ENCODE data around the gene TSC22D2.
"Not testable (repeated sequence)": the region's sequence is repeated elsewhere in the genome, so short reads cannot be mapped to it uniquely, and the experiment has no call there.

Gene TSC22D2

DNA sequence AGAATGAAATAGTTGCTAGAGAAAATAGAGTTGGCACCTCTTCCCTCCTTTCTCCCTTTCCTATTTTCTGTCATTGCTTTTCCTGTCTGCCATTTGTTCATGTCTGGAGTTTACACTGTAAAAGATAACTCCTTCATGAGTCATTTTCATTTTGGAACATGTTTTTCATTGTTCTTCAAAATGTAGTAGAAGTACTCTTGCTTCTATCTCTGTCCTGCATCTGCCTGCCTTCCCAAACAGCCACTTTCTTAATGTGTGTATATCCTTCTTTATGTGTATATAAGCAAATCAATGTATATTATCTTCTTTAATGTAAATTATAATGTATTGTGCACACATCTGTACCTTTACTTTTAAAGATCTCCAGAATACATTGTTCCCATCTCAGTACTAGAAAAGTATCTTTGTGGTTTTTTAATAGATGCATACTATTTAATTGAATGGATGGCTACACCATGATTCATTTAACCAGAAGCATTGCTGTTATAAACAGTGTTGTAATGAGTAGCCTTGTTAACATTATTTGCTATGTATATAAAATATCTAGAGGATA, 41.1 kb downstream of the TSC22D2 start:
- no peak for DNase-seq (ENCODE audit: low read depth)

- DNase-seq (ENCODE audit: low read depth) = no peak
Observed at GRCh38 chr3:150450916-150451315, 42.8 kb downstream of the TSC22D2 start.

- no peak for DNase-seq (ENCODE audit: low read depth)
Observed at GRCh38 chr3:150451329-150452048, 43.4 kb downstream of the TSC22D2 start.

- no peak for DNase-seq (ENCODE audit: low read depth)
Observed at GRCh38 chr3:150453353-150453752, 45.3 kb downstream of the TSC22D2 start.

GRCh38 chr3:150454085-150454484, 46.0 kb downstream of the TSC22D2 start:
- no peak for DNase-seq (ENCODE audit: low read depth)

DNA sequence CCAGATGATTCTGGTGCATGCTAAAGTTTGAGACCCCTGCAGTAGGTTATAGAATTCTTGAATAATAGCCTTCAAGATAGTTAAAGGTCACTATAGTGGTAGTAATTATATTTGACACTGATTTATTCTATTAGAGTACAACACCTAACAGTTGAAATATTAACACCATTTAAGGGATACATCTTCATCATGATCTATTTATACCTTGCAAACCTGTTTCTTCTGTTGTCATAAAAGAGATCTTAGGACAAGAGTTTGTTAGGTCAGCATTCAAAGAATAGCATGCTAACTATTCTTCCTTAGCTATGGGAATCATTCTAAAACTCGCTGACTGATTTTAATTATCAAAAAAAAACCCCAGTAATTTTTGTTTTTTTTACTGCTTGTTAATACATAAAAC, 46.5 kb downstream of the TSC22D2 start:
- DNase-seq (ENCODE audit: low read depth) = no peak

- DNase-seq (ENCODE audit: low read depth) = no peak
Observed at GRCh38 chr3:150455341-150455740, 47.2 kb downstream of the TSC22D2 start.

GRCh38 chr3:150458001-150458400, 49.9 kb downstream of the TSC22D2 start:
- no peak for DNase-seq (ENCODE audit: low read depth)

DNA sequence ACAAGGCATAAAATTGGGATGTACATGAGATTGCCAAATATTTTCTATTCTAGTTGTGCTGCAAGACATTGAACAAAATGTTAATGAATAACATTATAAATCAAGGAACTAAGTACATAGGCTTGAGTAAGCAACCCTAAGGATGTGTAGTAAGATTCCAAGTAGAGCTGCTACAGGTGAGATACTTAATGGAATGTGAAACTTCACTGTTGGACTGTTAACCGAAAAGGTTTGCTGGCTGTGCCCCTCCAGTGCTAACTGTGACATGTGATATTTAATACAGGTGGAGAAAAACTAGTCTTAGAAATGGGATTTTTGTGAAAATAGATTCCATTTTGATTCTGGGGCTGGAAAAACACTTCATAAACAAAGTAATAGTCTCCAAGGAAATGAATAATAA, 52.4 kb downstream of the TSC22D2 start:
- DNase-seq (ENCODE audit: low read depth) = no peak

DNA sequence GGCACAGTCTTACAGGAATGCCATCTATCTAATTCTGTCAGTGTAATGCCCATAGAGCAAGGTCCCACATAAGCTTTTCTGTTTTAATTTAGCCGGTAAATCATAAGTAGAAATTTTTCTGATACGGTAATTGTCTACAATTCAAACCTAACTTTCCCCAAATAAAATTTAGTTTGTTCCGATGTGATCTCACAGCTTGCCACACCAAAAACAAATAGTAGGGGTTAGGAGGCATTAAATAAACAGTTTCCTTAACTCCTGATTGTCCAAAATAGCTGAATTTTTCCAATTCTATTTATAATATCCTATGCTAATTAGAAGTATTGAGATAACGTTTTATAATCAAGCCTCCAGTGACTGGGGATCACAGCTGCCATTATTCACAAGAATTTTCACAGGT, 53.3 kb downstream of the TSC22D2 start:
- DNase-seq (ENCODE audit: low read depth) = no peak

DNA sequence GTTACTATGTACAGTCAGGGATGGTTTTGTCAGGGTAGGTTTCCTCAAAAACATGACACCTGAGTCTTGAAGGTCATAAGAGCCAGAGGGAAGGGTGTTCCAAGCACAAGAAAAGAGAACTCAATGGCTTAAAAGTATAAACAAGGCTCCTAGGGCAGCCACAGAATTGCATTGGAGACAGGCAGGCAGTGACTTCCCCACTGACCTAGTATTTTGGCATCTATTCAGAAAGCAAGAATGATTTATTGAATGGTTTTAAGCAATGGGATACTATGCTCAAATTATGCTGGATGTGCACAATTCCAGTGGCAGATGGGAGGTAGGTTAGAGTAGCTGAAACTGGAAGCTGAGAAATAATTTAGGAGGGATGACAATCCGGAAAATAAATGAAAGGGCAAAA, 54.0 kb downstream of the TSC22D2 start:
- DNase-seq (ENCODE audit: low read depth) = no peak

DNA sequence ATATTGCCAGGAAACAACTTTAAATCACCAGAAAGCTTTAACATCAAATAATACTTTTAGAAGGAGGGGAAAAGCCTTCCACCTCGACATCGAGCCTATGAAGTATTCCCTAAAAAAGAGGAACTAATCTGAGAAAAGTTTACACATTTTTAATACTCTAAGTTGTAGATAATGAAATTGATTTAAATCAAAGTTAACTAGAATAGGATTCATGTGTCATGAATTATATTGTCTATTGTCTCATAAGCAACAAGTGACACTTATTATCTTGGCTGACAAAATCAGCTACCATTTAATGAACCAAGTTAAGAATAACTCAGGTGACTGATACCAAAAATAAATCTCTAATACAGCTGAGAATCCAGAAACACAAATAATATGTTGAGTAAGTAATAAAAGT, 56.6 kb downstream of the TSC22D2 start:
- DNase-seq (ENCODE audit: low read depth) = no peak

DNA sequence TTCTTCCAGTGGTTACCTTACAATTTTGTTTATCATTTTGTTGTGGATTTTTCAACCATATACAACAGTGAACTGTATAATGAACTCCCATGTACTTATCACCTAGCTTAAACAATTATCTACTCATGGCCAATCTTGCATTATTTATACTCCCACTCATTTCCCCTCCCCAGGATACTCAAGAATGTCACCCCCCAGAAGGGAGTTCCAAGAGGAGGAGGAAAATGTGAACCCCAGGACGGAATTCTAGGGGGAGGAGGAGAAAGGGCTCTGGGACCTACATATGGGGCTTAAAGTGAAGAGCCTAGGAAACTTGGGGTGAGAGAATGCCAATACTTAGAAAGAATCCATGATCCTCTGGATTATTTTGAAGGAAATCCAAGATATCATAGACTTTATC, 59.3 kb downstream of the TSC22D2 start:
- DNase-seq (ENCODE audit: low read depth) = no peak

GRCh38 chr3:150469031-150469930, 61.2 kb downstream of the TSC22D2 start:
- no peak for DNase-seq (ENCODE audit: low read depth)

GRCh38 chr3:150469931-150470740, 62.0 kb downstream of the TSC22D2 start:
- no peak for DNase-seq (ENCODE audit: low read depth)

GRCh38 chr3:150472421-150472820, 64.3 kb downstream of the TSC22D2 start:
- DNase-seq (ENCODE audit: low read depth) = no peak

DNA sequence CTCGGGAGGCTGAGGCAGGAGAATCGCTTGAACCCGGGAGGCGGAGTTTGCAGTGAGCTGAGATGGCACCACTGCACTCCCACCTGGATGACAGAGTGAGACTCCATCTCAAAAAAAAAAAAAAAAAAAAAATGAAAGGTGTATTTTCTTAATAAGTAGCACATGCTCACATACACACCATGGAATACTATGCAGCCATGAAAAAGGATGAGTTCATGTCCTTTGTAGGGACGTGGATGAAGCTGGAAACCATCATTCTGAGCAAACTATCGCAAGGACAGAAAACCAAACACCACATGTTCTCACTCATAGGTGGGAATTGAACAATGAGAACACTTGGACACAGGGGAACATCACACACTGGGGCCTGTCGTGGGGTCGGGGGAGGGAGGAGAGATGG, 65.1 kb downstream of the TSC22D2 start:
- not testable (repeated sequence) for DNase-seq (ENCODE audit: low read depth)

DNA sequence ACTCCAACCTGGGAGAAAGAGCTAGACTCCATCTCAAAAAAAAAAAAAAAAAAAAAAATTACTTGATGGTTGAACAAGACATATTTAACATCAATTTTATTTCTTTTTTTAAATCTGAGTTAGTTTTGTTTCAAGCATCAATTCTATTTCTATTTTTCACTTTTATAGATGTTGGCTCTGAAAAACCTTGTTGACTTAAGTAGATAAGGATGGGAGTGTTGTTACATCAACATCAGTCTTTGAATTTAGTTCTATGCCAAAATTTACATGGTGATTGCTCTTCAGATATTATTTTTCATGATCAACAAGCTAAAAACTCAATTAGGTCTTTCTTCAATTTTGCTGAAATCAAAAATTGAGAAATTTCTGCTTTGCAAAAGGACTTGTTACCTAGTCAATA, 71.3 kb downstream of the TSC22D2 start:
- no peak for DNase-seq (ENCODE audit: low read depth)

DNA sequence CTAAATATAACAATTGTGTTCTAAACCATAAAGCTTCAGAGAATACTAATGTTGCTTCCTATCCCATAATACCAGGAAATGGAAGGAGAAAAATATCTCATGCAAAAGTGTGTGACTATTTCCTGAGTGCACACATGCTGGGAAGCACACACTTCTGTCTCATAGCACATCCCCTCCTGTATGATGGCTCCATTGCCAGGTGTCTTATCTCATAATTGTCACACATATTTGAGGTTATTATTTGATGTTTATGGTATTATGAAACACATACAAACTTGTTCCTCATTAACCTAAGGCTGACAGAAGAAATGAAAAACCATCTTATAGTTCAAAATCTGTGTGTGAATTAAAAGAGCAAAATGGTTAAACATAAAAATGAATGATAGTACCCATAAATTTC, 72.8 kb downstream of the TSC22D2 start:
- no peak for DNase-seq (ENCODE audit: low read depth)

GRCh38 chr3:150483226-150483625, 75.1 kb downstream of the TSC22D2 start:
- no peak for DNase-seq (ENCODE audit: low read depth)

- DNase-seq (ENCODE audit: low read depth) = no peak
Observed at GRCh38 chr3:150484410-150484809, 76.3 kb downstream of the TSC22D2 start.

DNA sequence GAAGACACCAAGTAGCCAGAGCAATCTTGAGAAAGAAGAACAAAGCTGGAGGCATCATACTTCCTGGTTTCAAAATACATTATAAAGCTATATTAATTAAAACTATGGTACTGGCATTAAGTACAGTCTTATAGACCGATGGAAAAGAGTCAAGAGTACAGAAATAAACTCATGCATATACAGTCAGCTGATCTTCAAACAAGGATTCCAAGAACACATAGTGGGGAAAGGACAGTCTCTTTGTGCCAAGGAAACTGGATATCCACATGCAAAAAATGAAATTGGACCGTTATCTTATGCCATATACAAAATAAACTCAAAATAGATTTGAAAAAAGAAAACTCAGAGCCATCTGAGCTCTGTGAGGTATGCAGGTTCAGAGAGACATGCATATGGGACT, 80.8 kb downstream of the TSC22D2 start:
- no peak for DNase-seq (ENCODE audit: low read depth)
